Trophoblast cell (in vitro differentiated cells and primary cell): ENCODE measurements around the gene DRC7.
A peak's percentile ranks its signal among the peaks of the same experiment; 100 is the strongest.

Experiments used
- DNase-seq, 2 donors: peaks; one replicate each; pipeline ENCODE4 v3.0.0-alpha.2; 2016
- H2AFZ ChIP-seq: 2 replicates; pipeline ENCODE4 v1.6.1; 2013; ENCODE audit warnings: low read length, moderate library complexity, mild to moderate bottlenecking; ENCODE audit not compliant: insufficient read depth, poor library complexity
- H2AK5ac ChIP-seq: 2 replicates; pipeline ENCODE4 v1.6.1; 2013; ENCODE audit warnings: mild to moderate bottlenecking, low read length
- H2BK120ac ChIP-seq: 2 replicates; pipeline ENCODE4 v1.6.1; 2013; ENCODE audit warnings: low read length, mild to moderate bottlenecking, moderate library complexity; ENCODE audit not compliant: insufficient read depth, poor library complexity
- H2BK12ac ChIP-seq: 2 replicates; pipeline ENCODE4 v1.6.1; 2013; ENCODE audit warnings: mild to moderate bottlenecking, low read length, moderate library complexity
- H2BK5ac ChIP-seq: 2 replicates; pipeline ENCODE4 v1.6.1; 2013; ENCODE audit warnings: low read length, low read depth, moderate library complexity, mild to moderate bottlenecking; ENCODE audit not compliant: poor library complexity
- H3K14ac ChIP-seq: 2 replicates; pipeline ENCODE4 v1.6.1; 2013; ENCODE audit warnings: mild to moderate bottlenecking, low read length
- H3K18ac ChIP-seq: 2 replicates; pipeline ENCODE4 v1.6.1; 2013; ENCODE audit warnings: mild to moderate bottlenecking, low read length
- H3K23ac ChIP-seq: 2 replicates; pipeline ENCODE4 v1.6.1; 2013; ENCODE audit warnings: low read length
- H3K27ac ChIP-seq: 2 replicates; pipeline ENCODE4 v1.5.1; 2013; ENCODE audit warnings: low read depth, mild to moderate bottlenecking, inconsistent platforms, low read length, moderate library complexity
- H3K27me3 ChIP-seq: 2 replicates; pipeline ENCODE4 v1.6.1; 2013; ENCODE audit warnings: inconsistent platforms, mild to moderate bottlenecking, low read length, moderate library complexity; ENCODE audit not compliant: insufficient read depth
- H3K36me3 ChIP-seq, 2 experiments: 1 replicate in 1 of 2; 2 replicates in 1 of 2; pipeline ENCODE4 v1.6.1; 2013; ENCODE audit warnings: low read length in 2 of 2, mild to moderate bottlenecking in 2 of 2, moderate library complexity in 1 of 2; ENCODE audit not compliant: insufficient read depth in 2 of 2, control insufficient read depth in 1 of 2
- H3K4ac ChIP-seq: 2 replicates; pipeline ENCODE4 v1.6.1; 2013; ENCODE audit warnings: low read depth, mild to moderate bottlenecking, low read length, moderate library complexity
- H3K4me1 ChIP-seq, 2 experiments: 1 replicate in 1 of 2; 2 replicates in 1 of 2; pipeline ENCODE4 v1.6.1; 2013; ENCODE audit warnings: low read length in 2 of 2, mild to moderate bottlenecking in 2 of 2, moderate library complexity in 1 of 2; ENCODE audit not compliant: insufficient read depth in 2 of 2, control insufficient read depth in 1 of 2
- H3K4me2 ChIP-seq: 2 replicates; pipeline ENCODE4 v1.6.1; 2013; ENCODE audit warnings: inconsistent platforms, mild to moderate bottlenecking, low read length, moderate library complexity
- H3K4me3 ChIP-seq: 2 replicates; pipeline ENCODE4 v1.5.1; 2013; ENCODE audit warnings: mild to moderate bottlenecking, low read depth, low read length, inconsistent platforms
- H3K79me1 ChIP-seq: one replicate; pipeline ENCODE4 v1.6.1; 2013; ENCODE audit warnings: low read length
- H3K79me2 ChIP-seq: 2 replicates; pipeline ENCODE4 v1.6.1; 2013; ENCODE audit warnings: low read length, mild to moderate bottlenecking; ENCODE audit not compliant: control insufficient read depth, insufficient read depth, poor library complexity
- H3K9ac ChIP-seq: 2 replicates; pipeline ENCODE4 v1.6.1; 2013; ENCODE audit warnings: mild to moderate bottlenecking, low read length
- H3K9me3 ChIP-seq: 2 replicates; pipeline ENCODE4 v1.6.1; 2013; ENCODE audit warnings: low read depth, mild to moderate bottlenecking, control low read depth, inconsistent platforms, low read length; ENCODE audit not compliant: insufficient read depth
- H4K12ac ChIP-seq: 2 replicates; pipeline ENCODE4 v1.6.1; 2013; ENCODE audit warnings: low read depth, mild to moderate bottlenecking, low read length, moderate library complexity
- H4K8ac ChIP-seq: 2 replicates; pipeline ENCODE4 v1.6.1; 2013; ENCODE audit warnings: low read depth, mild to moderate bottlenecking, low read length, moderate library complexity
- H4K91ac ChIP-seq: one replicate; pipeline ENCODE4 v1.6.1; 2013; ENCODE audit warnings: low read depth, mild to moderate bottlenecking, low read length, moderate library complexity
- WGBS: extraction: QIAGEN DNeasy Blood & Tissue Kit; methylation state at CpG from one replicate; pipeline ENCODE4 v1.1.7; 2013; ENCODE audit warnings: missing lambda C conversion rate; ENCODE audit not compliant: insufficient read length, insufficient coverage; ENCODE audit errors: extremely low coverage; 5-methylcytosine and 5-hydroxymethylcytosine counted together

DRC7 gene

GRCh38 chr16:57732037-57732436 is 37.4 kb downstream of the DRC7 start:
- peaks cover 3% of the 10 kb centered on the region for H3K79me2 ChIP-seq
- no peak overlapping the region for H4K8ac ChIP-seq
- H3K9me3 ChIP-seq: peaks cover 4% of the 10 kb centered on the region
- peaks cover 5% of the 10 kb centered on the region for H3K79me1 ChIP-seq
- H3K9ac ChIP-seq: no peak overlapping the region
- H3K27ac ChIP-seq: no peak overlapping the region
- no peak overlapping the region for H2BK12ac ChIP-seq
- no peak overlapping the region for H2BK5ac ChIP-seq
- no peak overlapping the region for H3K4me2 ChIP-seq
- H2AFZ ChIP-seq: no peak overlapping the region
- H3K4ac ChIP-seq: no peak overlapping the region
- H3K36me3 ChIP-seq: no peaks in the 10 kb centered on the region
- peaks cover 10 to 15% of the 10 kb centered on the region in 2 experiments for H3K4me1 ChIP-seq
- no peak overlapping the region for H2AK5ac ChIP-seq
- H3K4me3 ChIP-seq: no peak overlapping the region
- no CpG with 5 or more reads among the region's 2 CpGs for WGBS
- no peak overlapping the region for H4K91ac ChIP-seq
- H2BK120ac ChIP-seq: no peak overlapping the region
- no peak overlapping the region for H4K12ac ChIP-seq
- H3K23ac ChIP-seq: no peak overlapping the region
- DNase-seq: peak in 1 of 2 donors; percentile 46
- no peak overlapping the region for H3K14ac ChIP-seq
- H3K18ac ChIP-seq: no peak overlapping the region
- no peaks in the 10 kb centered on the region for H3K27me3 ChIP-seq

GRCh38 chr16:57732714-57733113 is 38.1 kb downstream of the DRC7 start:
- no peak overlapping the region for H2AK5ac ChIP-seq
- no peaks in the 10 kb centered on the region for H3K27me3 ChIP-seq
- no peak overlapping the region for H4K8ac ChIP-seq
- no peak overlapping the region for H2BK5ac ChIP-seq
- peaks cover 3% of the 10 kb centered on the region for H3K79me2 ChIP-seq
- H2BK12ac ChIP-seq: no peak overlapping the region
- H3K4ac ChIP-seq: no peak overlapping the region
- H3K79me1 ChIP-seq: peaks cover 5% of the 10 kb centered on the region
- peaks cover 4% of the 10 kb centered on the region for H3K9me3 ChIP-seq
- no peak overlapping the region for H3K4me2 ChIP-seq
- DNase-seq: no peak
- H4K12ac ChIP-seq: no peak overlapping the region
- no CpG with 5 or more reads among the region's 2 CpGs for whole genome bisulfite sequencing
- no peak overlapping the region for H3K14ac ChIP-seq
- H4K91ac ChIP-seq: no peak overlapping the region
- no peak overlapping the region for H3K18ac ChIP-seq
- H2BK120ac ChIP-seq: no peak overlapping the region
- H2AFZ ChIP-seq: no peak overlapping the region
- H3K4me1 ChIP-seq: peaks cover 10 to 15% of the 10 kb centered on the region in 2 experiments
- no peak overlapping the region for H3K4me3 ChIP-seq
- H3K9ac ChIP-seq: no peak overlapping the region
- H3K36me3 ChIP-seq: no peaks in the 10 kb centered on the region
- no peak overlapping the region for H3K23ac ChIP-seq
- H3K27ac ChIP-seq: no peak overlapping the region

- Histone ChIP-seq H2AFZ (peak overlapping the region; percentile 58), H4K91ac (peak overlapping the region; percentile 74), H3K4me3 (peak overlapping the region; percentile 75), H2BK5ac (no peak overlapping the region), H3K23ac (no peak overlapping the region), H2AK5ac (peak overlapping the region; percentile 55), H3K4me2 (peak overlapping the region; percentile 80), H3K9me3 (peaks cover 4% of the 10 kb centered on the region), H3K4ac (peak overlapping the region; percentile 41), H3K18ac (peak overlapping the region; percentile 40), H4K8ac (peak overlapping the region; percentile 88), H3K36me3 (no peaks in the 10 kb centered on the region), H3K4me1 (peaks cover 10 to 15% of the 10 kb centered on the region in 2 experiments), H3K27ac (no peak overlapping the region), H3K79me2 (peaks cover 3% of the 10 kb centered on the region), H4K12ac (peak overlapping the region; percentile 87), H3K79me1 (peaks cover 5% of the 10 kb centered on the region), H3K27me3 (no peaks in the 10 kb centered on the region), H3K14ac (peak overlapping the region; percentile 54), H2BK12ac (no peak overlapping the region), H3K9ac (peak overlapping the region; percentile 88), H2BK120ac (peak overlapping the region; percentile 9)
- WGBS: no CpG with 5 or more reads among the region's 20 CpGs
- DNase-seq: no peak
These were observed 39.8 kb downstream of the DRC7 start for GRCh38 chr16:57734308-57734924.

GRCh38 chr16:57734925-57735754 is 40.5 kb downstream of the DRC7 start:
- peak overlapping the region; percentile 88 for H4K8ac ChIP-seq
- peak overlapping the region; percentile 54 for H3K14ac ChIP-seq
- H2AK5ac ChIP-seq: peak overlapping the region; percentile 55
- peak overlapping the region; percentile 90 for H3K4me2 ChIP-seq
- no peaks in the 10 kb centered on the region for H3K36me3 ChIP-seq
- H3K9me3 ChIP-seq: peaks cover 4% of the 10 kb centered on the region
- peaks cover 5% of the 10 kb centered on the region for H3K79me1 ChIP-seq
- H3K4me1 ChIP-seq: peaks cover 10 to 15% of the 10 kb centered on the region in 2 experiments
- H3K18ac ChIP-seq: peak overlapping the region; percentile 40
- peak; percentile 100 for DNase-seq
- H4K12ac ChIP-seq: peak overlapping the region; percentile 87
- no peak overlapping the region for H2BK12ac ChIP-seq
- peak overlapping the region; percentile 95 for H3K4me3 ChIP-seq
- peak overlapping the region; percentile 74 for H4K91ac ChIP-seq
- peak overlapping the region; percentile 9 for H2BK120ac ChIP-seq
- H3K27me3 ChIP-seq: no peaks in the 10 kb centered on the region
- peak overlapping the region; percentile 13 for H2BK5ac ChIP-seq
- peak overlapping the region; percentile 4 for H3K4ac ChIP-seq
- H3K9ac ChIP-seq: peak overlapping the region; percentile 88
- no CpG with 5 or more reads among the region's 45 CpGs for WGBS
- no peak overlapping the region for H3K23ac ChIP-seq
- H3K27ac ChIP-seq: peak overlapping the region; percentile 30
- peaks cover 3% of the 10 kb centered on the region for H3K79me2 ChIP-seq
- H2AFZ ChIP-seq: peak overlapping the region; percentile 58
